ENCODE measurements around the gene LRRC14B.
"Not testable (repeated sequence)": the region's sequence is repeated elsewhere in the genome, so short reads cannot be mapped to it uniquely, and the experiment has no call there.

The LRRC14B gene

DNA sequence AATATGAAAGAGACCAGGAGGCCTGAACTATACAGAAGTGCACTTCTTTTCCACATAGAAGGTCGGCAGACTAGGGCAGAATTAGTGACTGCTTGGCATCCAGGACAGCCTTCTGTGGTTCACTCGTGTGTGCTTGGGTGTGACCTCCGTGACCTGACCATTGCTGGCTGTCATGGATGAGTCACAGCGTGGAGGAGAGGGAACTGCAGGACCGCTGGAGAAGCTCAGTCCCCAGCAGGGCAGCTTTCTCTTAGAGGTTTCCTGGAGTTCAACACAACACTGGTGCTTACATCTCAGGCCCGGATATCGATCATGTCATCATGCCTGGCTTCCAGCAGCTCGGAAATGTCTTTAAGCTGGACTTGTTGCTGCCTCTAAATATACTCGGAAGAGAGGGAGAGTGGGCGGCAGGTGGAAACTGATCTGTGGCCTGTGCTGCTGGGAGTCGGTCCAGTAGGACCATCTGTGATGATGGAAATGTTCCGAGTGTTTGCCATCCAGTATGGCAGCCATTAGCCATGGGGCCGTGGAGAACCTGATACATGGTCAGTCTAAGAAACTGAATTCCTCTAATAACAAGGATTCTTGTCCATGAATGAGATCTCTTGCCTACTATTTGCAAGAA is 49.9 kb downstream of the LRRC14B start:
- not testable (repeated sequence) for DNase-seq (ENCODE audit: low read depth)

DNA sequence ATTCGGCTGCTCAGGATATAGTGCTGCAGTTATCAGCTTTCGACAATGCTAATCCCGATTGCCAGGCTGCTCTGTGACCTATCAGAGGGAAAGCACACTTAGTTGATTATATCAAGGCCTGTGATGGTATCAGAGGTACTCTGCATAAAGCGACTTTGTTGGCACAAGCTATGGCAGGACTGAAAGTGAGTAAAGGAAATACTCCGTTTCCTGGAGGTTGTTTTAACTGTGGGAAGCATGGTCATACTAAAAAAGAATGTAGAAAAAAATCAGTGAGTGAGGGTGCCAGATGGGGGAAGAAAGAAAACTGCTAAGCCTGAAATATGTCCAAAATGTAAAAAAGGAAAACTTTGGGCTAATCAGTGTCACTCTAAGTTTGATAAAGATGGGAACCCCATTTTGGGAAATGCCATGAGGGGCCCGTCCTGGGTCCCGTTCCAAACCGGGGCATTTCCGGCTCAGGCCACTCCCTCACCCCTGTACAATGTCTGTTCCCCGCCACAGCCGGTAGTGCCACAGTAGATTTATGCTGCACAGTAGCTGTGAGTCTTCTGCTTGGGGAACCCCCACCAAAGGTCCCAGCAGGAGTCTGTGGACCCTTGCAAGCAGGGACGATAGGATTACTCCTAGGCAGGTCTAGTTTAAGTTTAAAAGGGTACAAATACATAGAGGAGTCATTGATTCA is 52.5 kb downstream of the LRRC14B start:
- DNase-seq (ENCODE audit: low read depth) = not testable (repeated sequence)

DNA sequence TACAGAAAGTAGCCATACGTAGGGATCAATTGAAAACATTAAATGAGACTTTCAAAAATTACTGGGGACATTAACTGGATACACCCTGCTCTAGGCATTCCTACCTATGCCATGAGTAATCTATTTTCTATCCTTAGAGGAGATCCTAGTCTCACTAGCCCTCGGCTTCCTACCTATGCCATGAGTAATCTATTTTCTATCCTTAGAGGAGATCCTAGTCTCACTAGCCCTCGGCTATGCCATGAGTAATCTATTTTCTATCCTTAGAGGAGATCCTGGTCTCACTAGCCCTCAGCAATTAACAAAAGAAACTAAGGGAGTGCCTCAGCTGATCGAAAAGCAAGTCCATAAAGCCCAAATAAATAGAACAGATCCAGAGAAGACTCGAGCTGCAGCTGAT is 54.4 kb downstream of the LRRC14B start:
- DNase-seq (ENCODE audit: low read depth) = not testable (repeated sequence)

Data from fibroblast of the conjunctiva (primary cell).